H9 (cell line): Measurements from ENCODE around the gene NUAK2. TPM values are rescaled to one million over a fixed set of nuclear protein-coding genes. Genes with fewer than 3 reads are reported as not detected.

Experiments used
- DNase-seq: peaks from one replicate; pipeline ENCODE4 v3.0.0-alpha.2; 2017
- H2AFZ ChIP-seq: one replicate; pipeline ENCODE4 v1.6.1; 2013; ENCODE audit warnings: mild to moderate bottlenecking, low read length, control low read depth, moderate library complexity
- H2AK5ac ChIP-seq: 2 replicates; pipeline ENCODE4 v1.6.1; 2013; ENCODE audit warnings: low read length, control low read depth, mixed read lengths; ENCODE audit not compliant: insufficient read length
- H2BK120ac ChIP-seq: one replicate; pipeline ENCODE4 v1.6.1; 2013; ENCODE audit warnings: low read depth, mild to moderate bottlenecking, low read length, control low read depth, inconsistent platforms; ENCODE audit not compliant: poor library complexity, severe bottlenecking
- H2BK12ac ChIP-seq: 2 replicates; pipeline ENCODE4 v1.6.1; 2013; ENCODE audit warnings: low read length, control low read depth, mixed read lengths, low read depth; ENCODE audit not compliant: insufficient read length
- H2BK15ac ChIP-seq: 2 replicates; pipeline ENCODE4 v1.6.1; 2013; ENCODE audit warnings: low read depth, low read length, control low read depth
- H2BK20ac ChIP-seq: one replicate; pipeline ENCODE4 v1.6.1; 2013; ENCODE audit warnings: low read depth, mild to moderate bottlenecking, low read length, control low read depth, inconsistent platforms; ENCODE audit not compliant: poor library complexity, severe bottlenecking
- H2BK5ac ChIP-seq: 2 replicates; pipeline ENCODE4 v1.6.1; 2013; ENCODE audit warnings: low read length, control low read depth, mixed read lengths; ENCODE audit not compliant: insufficient read length
- H3K14ac ChIP-seq: 2 replicates; pipeline ENCODE4 v1.6.1; 2013; ENCODE audit warnings: low read length, control low read depth; ENCODE audit not compliant: insufficient read depth
- H3K18ac ChIP-seq: 2 replicates; pipeline ENCODE4 v1.6.1; 2013; ENCODE audit warnings: low read depth, mild to moderate bottlenecking, mixed read lengths, low read length, control low read depth; ENCODE audit not compliant: insufficient read length
- H3K23ac ChIP-seq: 2 replicates; pipeline ENCODE4 v1.6.1; 2013; ENCODE audit warnings: low read length, control low read depth, mixed read lengths, low read depth; ENCODE audit not compliant: insufficient read length
- H3K23me2 ChIP-seq: 2 replicates; pipeline ENCODE4 v1.6.1; 2013; ENCODE audit warnings: low read depth, mild to moderate bottlenecking, mixed read lengths, low read length, control low read depth; ENCODE audit not compliant: insufficient read length, poor library complexity, severe bottlenecking
- H3K27ac ChIP-seq: 2 replicates; pipeline ENCODE4 v1.5.1; 2013; ENCODE audit warnings: low read length, control low read depth, mixed read lengths, low read depth; ENCODE audit not compliant: insufficient read length
- H3K27me3 ChIP-seq: 2 replicates; pipeline ENCODE4 v1.6.1; 2013; ENCODE audit warnings: low read length, control low read depth, inconsistent platforms; ENCODE audit not compliant: insufficient read depth
- H3K4ac ChIP-seq: 2 replicates; pipeline ENCODE4 v1.6.1; 2013; ENCODE audit warnings: low read depth, mild to moderate bottlenecking, control low read depth, inconsistent platforms, low read length, moderate library complexity
- H3K4me1 ChIP-seq: 2 replicates; pipeline ENCODE4 v1.6.1; 2013; ENCODE audit warnings: low read length, control low read depth, inconsistent platforms; ENCODE audit not compliant: insufficient read depth
- H3K4me2 ChIP-seq: 2 replicates; pipeline ENCODE4 v1.6.1; 2013; ENCODE audit warnings: low read length, control low read depth, mixed read lengths; ENCODE audit not compliant: insufficient read length, insufficient read depth
- H3K56ac ChIP-seq: 2 replicates; pipeline ENCODE4 v1.6.1; 2013; ENCODE audit warnings: low read depth, mild to moderate bottlenecking, mixed read lengths, low read length, control low read depth; ENCODE audit not compliant: insufficient read length
- H3K79me1 ChIP-seq: 2 replicates; pipeline ENCODE4 v1.6.1; 2013; ENCODE audit warnings: low read depth, mild to moderate bottlenecking, moderate library complexity, low read length, control low read depth, inconsistent platforms; ENCODE audit not compliant: insufficient read depth, poor library complexity, severe bottlenecking
- H3K79me2 ChIP-seq: 2 replicates; pipeline ENCODE4 v1.6.1; 2013; ENCODE audit warnings: low read length, control low read depth, inconsistent platforms; ENCODE audit not compliant: insufficient read depth
- H3K9ac ChIP-seq: 2 replicates; pipeline ENCODE4 v1.6.1; 2013; ENCODE audit warnings: low read length, control low read depth, mixed read lengths; ENCODE audit not compliant: insufficient read length; ENCODE audit errors: extremely low read depth
- H3K9me3 ChIP-seq: one replicate; pipeline ENCODE4 v1.6.1; 2013; ENCODE audit warnings: low read depth, low read length, inconsistent platforms; ENCODE audit not compliant: control insufficient read depth
- H3T11ph ChIP-seq: one replicate; pipeline ENCODE4 v1.6.1; 2013; ENCODE audit warnings: mild to moderate bottlenecking, low read length, control low read depth, inconsistent platforms
- H4K20me1 ChIP-seq: one replicate; pipeline ENCODE4 v1.6.1; 2013; ENCODE audit not compliant: control insufficient read depth, insufficient read length, insufficient read depth
- H4K5ac ChIP-seq: 2 replicates; pipeline ENCODE4 v1.6.1; 2013; ENCODE audit warnings: low read depth, mild to moderate bottlenecking, mixed read lengths, low read length, control low read depth; ENCODE audit not compliant: insufficient read length
- H4K8ac ChIP-seq: replicated peaks from 2 replicates; pipeline ENCODE4 v1.6.1; 2013; ENCODE audit warnings: low read length, control low read depth, mixed read lengths, low read depth; ENCODE audit not compliant: insufficient read length
- H4K91ac ChIP-seq: 2 replicates; pipeline ENCODE4 v1.6.1; 2013; ENCODE audit warnings: low read depth, mild to moderate bottlenecking, moderate library complexity, mixed read lengths, low read length, control low read depth; ENCODE audit not compliant: insufficient read length
- H3K27ac Mint-ChIP-seq, 3 experiments: 2 replicates in 2 of 3; 3 replicates in 1 of 3; pipeline ENCODE4 v1.8.0; 2020 to 2021; ENCODE audit warnings: mixed read lengths in 3 of 3, mild to moderate bottlenecking in 1 of 3, moderate library complexity in 1 of 3
- H3K27me3 Mint-ChIP-seq: 2 replicates; pipeline ENCODE4 v1.8.0; 2021; ENCODE audit warnings: low read depth, mild to moderate bottlenecking, moderate library complexity, mixed read lengths
- H3K36me3 Mint-ChIP-seq, 3 experiments: 2 replicates in 2 of 3; 3 replicates in 1 of 3; pipeline ENCODE4 v1.8.0; 2020 to 2021; ENCODE audit warnings: low read depth in 3 of 3, mixed read lengths in 3 of 3; ENCODE audit not compliant: insufficient read depth in 1 of 3
- H3K4me1 Mint-ChIP-seq, 2 experiments: 2 replicates each; pipeline ENCODE4 v1.8.0; 2020; ENCODE audit warnings: mixed read lengths in 2 of 2
- H3K4me3 Mint-ChIP-seq, 2 experiments: 2 replicates in 1 of 2; 3 replicates in 1 of 2; pipeline ENCODE4 v1.8.0; 2020 to 2021; ENCODE audit warnings: mild to moderate bottlenecking in 2 of 2, mixed read lengths in 2 of 2, moderate library complexity in 1 of 2
- H3K9me3 Mint-ChIP-seq, 2 experiments: 2 replicates in 1 of 2; 3 replicates in 1 of 2; pipeline ENCODE4 v1.8.0; 2020; ENCODE audit warnings: mild to moderate bottlenecking in 2 of 2, mixed read lengths in 2 of 2, moderate library complexity in 1 of 2
- WGBS: extraction: QIAGEN DNeasy Blood & Tissue Kit; methylation state at CpG from one replicate; pipeline ENCODE4 v1.1.7; 2013; ENCODE audit warnings: missing lambda C conversion rate, low lambda C conversion rate, mixed read lengths; ENCODE audit not compliant: insufficient read length; ENCODE audit errors: extremely low coverage; 5-methylcytosine and 5-hydroxymethylcytosine counted together
- total RNA-seq: library from RNA; stranded (reverse); gene quantifications from 2 replicates; pipeline ENCODE4 v1.2.1, GENCODE V29; 2021
- TF ChIP-seq, protein P1 (sequence below): fragments of 200-600 bp; sonication (generic); conservative IDR thresholded peaks from 3 replicates; pipeline ENCODE4 v1.8.0; 2021; ENCODE audit warnings: antibody characterized with exemption, mild to moderate bottlenecking

The NUAK2 gene
- total RNA-seq, 1 experiment from 2014 or later = 15.4 TPM

DNA sequence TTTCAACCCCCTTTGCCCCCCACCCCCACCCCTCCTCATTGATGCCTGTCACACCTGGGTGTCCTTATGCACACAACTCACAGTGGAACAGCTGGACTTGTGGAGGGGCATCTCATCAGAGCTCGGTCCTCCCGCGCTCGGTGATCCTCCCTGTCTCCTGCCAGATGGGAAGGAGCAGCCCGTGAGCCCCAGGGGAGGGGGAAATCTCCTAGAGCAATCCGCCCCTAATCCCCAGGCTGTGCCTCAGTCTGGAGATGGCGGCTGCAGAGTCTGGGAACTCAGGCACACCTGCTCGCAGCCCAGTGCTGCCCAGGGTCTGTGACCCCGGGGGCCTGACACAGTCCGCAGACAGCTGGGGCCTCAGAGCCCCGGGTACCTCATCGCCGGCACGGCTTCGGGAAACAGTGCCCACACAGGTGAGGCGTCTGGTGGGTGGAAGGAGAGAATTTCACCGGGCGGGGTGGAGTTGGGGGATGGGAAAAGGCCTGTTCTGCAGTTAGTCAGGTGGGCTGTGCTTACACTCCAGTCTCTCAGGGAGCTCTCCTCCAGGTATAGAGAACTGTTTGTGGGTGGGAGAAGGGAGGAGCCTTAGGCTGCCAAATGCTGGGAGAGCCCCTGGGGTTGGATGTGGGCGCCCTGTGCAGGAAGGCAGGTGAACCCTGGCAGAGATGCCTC, 64.5 kb downstream of the NUAK2 start:
- no peak overlapping the region for H2BK5ac ChIP-seq
- no peaks in the 10 kb centered on the region for H3K79me2 ChIP-seq
- H3T11ph ChIP-seq = no peak overlapping the region
- H3K79me1 ChIP-seq = no peaks in the 10 kb centered on the region
- H3K4ac ChIP-seq = no peak overlapping the region
- Mint-ChIP-seq H3K4me1 (peaks cover 32 to 33% of the 10 kb centered on the region in 2 experiments), H3K27me3 (no peaks in the 10 kb centered on the region; the same call in 1 of the 2 replicates), H3K27ac (no peak overlapping the region), H3K9me3 (no peaks in the 10 kb centered on the region), H3K4me3 (no peak overlapping the region), H3K36me3 (no peaks in the 10 kb centered on the region)
- H3K27me3 ChIP-seq = no peaks in the 10 kb centered on the region
- no peak overlapping the region for H2BK12ac ChIP-seq
- no peak overlapping the region for H2AK5ac ChIP-seq
- H4K8ac ChIP-seq = no peak overlapping the region
- no peak overlapping the region for H3K9ac ChIP-seq
- H3K9me3 ChIP-seq = no peaks in the 10 kb centered on the region
- no peak overlapping the region for H2BK120ac ChIP-seq
- H3K4me2 ChIP-seq = no peak overlapping the region
- no peak overlapping the region for H4K91ac ChIP-seq
- no peak overlapping the region for H2BK15ac ChIP-seq
- no peak overlapping the region for H2BK20ac ChIP-seq
- no peak overlapping the region for H3K27ac ChIP-seq
- no peaks in the 10 kb centered on the region for H3K23me2 ChIP-seq
- H3K18ac ChIP-seq = no peak overlapping the region
- no CpG with 5 or more reads among the region's 19 CpGs for WGBS
- H4K20me1 ChIP-seq = no peaks in the 10 kb centered on the region
- TF ChIP-seq, protein P1, sequence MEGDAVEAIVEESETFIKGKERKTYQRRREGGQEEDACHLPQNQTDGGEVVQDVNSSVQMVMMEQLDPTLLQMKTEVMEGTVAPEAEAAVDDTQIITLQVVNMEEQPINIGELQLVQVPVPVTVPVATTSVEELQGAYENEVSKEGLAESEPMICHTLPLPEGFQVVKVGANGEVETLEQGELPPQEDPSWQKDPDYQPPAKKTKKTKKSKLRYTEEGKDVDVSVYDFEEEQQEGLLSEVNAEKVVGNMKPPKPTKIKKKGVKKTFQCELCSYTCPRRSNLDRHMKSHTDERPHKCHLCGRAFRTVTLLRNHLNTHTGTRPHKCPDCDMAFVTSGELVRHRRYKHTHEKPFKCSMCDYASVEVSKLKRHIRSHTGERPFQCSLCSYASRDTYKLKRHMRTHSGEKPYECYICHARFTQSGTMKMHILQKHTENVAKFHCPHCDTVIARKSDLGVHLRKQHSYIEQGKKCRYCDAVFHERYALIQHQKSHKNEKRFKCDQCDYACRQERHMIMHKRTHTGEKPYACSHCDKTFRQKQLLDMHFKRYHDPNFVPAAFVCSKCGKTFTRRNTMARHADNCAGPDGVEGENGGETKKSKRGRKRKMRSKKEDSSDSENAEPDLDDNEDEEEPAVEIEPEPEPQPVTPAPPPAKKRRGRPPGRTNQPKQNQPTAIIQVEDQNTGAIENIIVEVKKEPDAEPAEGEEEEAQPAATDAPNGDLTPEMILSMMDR = no peak
- peaks cover 4% of the 10 kb centered on the region; the same call in 1 of the 2 replicates for H3K4me1 ChIP-seq
- H3K56ac ChIP-seq = no peak overlapping the region
- H3K23ac ChIP-seq = no peak overlapping the region
- no peak for DNase-seq
- no peak overlapping the region for H4K5ac ChIP-seq
- no peak overlapping the region for H3K14ac ChIP-seq
- no peak overlapping the region for H2AFZ ChIP-seq
